Measurements from ENCODE around the gene NFYB. TPM values are rescaled to one million over a fixed set of nuclear protein-coding genes. Genes with fewer than 3 reads are reported as not detected.

Gene NFYB
- polyA plus RNA-seq, 2 of the 4 experiments (the other 2 are of a cell fraction), result 45.2 to 70.2 TPM

GRCh38 chr12:104138797-104139152, 765 bp upstream of the NFYB start:
- no peak for TF ChIP-seq HOXA7 (CRISPR knock-in tag; IDR thresholded peaks at IDR 0.05)
- TF ChIP-seq KDM1A (IDR thresholded peaks at IDR 0.05; ENCODE audit: low read depth), result no peak
- 93% methylated on average over 6 of the region's 7 CpGs for WGBS (ENCODE audit: missing lambda C conversion rate)
- DNase-seq (ENCODE audit: low read depth in 1 of 2, low spot score in 1 of 2) (peak in 1 of 2 experiments; percentile 21), ATAC-seq (no peak; a peak in 2 of 6 replicates), FAIRE-seq (no peak)
- POLR2A ChIA-PET, result interaction anchor here (0.8 to 2.1 kb wide), 11 partner anchors 11 to 209 kb away, joined by 3 to 13 read pairs (median 5); partner anchors contain the start of genes HSP90B1 and TDG
- Histone ChIP-seq H3K27ac (peak overlapping the region; percentile 90 to 93), H3K9me3 (no peaks in the 10 kb centered on the region), H3K4me3 (peak overlapping the region; percentile 43), H3K4me2 (peak overlapping the region; percentile 96), H3K4me1 (peaks cover 38% of the 10 kb centered on the region)
- CTCF ChIA-PET, result interaction anchor here (0.6 to 0.9 kb wide), 4 partner anchors 19 to 915 kb away, joined by 3 to 4 read pairs (median 3); no protein-coding TSS in a partner anchor

- WGBS (ENCODE audit: missing lambda C conversion rate), result 5% methylated on average over 13 of the region's 78 CpGs
- no peak for TF ChIP-seq HOXA7 (CRISPR knock-in tag; IDR thresholded peaks at IDR 0.05)
- no peak for TF ChIP-seq RCOR1 (IDR thresholded peaks at IDR 0.05; ENCODE audit: low read depth, low read length)
- no peak for TF ChIP-seq RNF2 (IDR thresholded peaks at IDR 0.05; ENCODE audit: borderline replicate concordance, low read depth)
- TF ChIP-seq HOXB13 (CRISPR knock-in tag; IDR thresholded peaks at IDR 0.05; ENCODE audit: low read depth), result no peak
- peak; percentile 52 for TF ChIP-seq POLR2A (IDR thresholded peaks at IDR 0.05; ENCODE audit: low read length)
- TF ChIP-seq KDM1A (IDR thresholded peaks at IDR 0.05; ENCODE audit: low read depth), result no peak
- no peak for TF ChIP-seq NFE2L2 (conservative IDR thresholded peaks at IDR 0.05; ENCODE audit: low read length)
- TF ChIP-seq ZNF302 (CRISPR knock-in tag; IDR thresholded peaks at IDR 0.05), result no peak
- TF ChIP-seq NR3C1 (IDR thresholded peaks at IDR 0.05), result no peak
- peak; percentile 51 for TF ChIP-seq MAX (IDR thresholded peaks at IDR 0.05)
- DNase-seq (ENCODE audit: low read depth in 1 of 2, low spot score in 1 of 2), result peak; percentile 41 to 48
- Histone ChIP-seq H3K9me3 (no peaks in the 10 kb centered on the region), H3K4me2 (peak overlapping the region; percentile 91), H3K27ac (peak overlapping the region; percentile 93 to 94), H3K4me1 (peaks cover 51% of the 10 kb centered on the region), H3K4me3 (peak overlapping the region; percentile 89)
- peak; percentile 13 to 33 for ATAC-seq
- CTCF ChIA-PET, result interaction anchor here (0.6 to 0.7 kb wide), 2 partner anchors 24 to 162 kb away, joined by 3 to 4 read pairs; no protein-coding TSS in a partner anchor
- POLR2A ChIA-PET, result interaction anchor here (0.6 to 2.1 kb wide), 20 partner anchors 8 to 971 kb away, joined by 3 to 13 read pairs (median 4); partner anchors contain the start of genes HSP90B1 and TDG
- no peak for FAIRE-seq
These were observed 759 bp downstream of the NFYB start for GRCh38 chr12:104137001-104137901.

DNA sequence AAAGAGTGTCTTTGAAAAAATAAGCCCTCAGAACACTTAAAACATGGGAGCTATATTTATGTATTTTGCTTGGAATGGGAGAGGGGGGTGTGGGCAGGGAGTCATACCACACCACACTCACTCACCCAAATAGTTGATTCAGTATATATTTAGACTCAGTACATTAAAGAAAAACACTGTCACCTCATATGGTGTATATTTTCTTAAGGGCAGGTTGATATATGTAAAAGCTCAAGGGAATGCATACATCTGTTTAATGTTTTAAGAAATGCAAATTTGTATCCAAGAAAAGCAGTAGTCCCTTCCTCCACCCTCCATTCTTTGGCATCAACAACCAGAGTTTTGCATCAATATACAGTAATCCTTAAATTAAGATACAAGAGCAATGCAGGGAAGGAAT, 1.4 kb downstream of the NFYB start:
- ChIA-PET CTCF (interaction anchor here (1.1 kb wide), 1 partner anchor 27 kb away, joined by 4 read pairs; no protein-coding TSS in a partner anchor), POLR2A (interaction anchor here (1.9 to 2.1 kb wide), 2 partner anchors 41 to 44 kb away, joined by 6 to 13 read pairs; no protein-coding TSS in a partner anchor)
- Histone ChIP-seq H3K4me1 (peaks cover 58% of the 10 kb centered on the region), H3K9me3 (no peaks in the 10 kb centered on the region), H3K4me2 (peak overlapping the region; percentile 91), H3K27ac (peak overlapping the region; percentile 93 to 94), H3K4me3 (peak overlapping the region; percentile 89)
- DNase-seq (ENCODE audit: low read depth in 1 of 2, low spot score in 1 of 2) (no peak), ATAC-seq (no peak), FAIRE-seq (no peak)
- no peak for TF ChIP-seq SMC3 (IDR thresholded peaks at IDR 0.05)
- TF ChIP-seq CEBPB (IDR thresholded peaks at IDR 0.05), result no peak
- no peak for TF ChIP-seq BHLHE40 (IDR thresholded peaks at IDR 0.05; ENCODE audit: low read depth, low read length)
- TF ChIP-seq CHD2 (IDR thresholded peaks at IDR 0.05; ENCODE audit: low read length, partially characterized antibody), result no peak
- TF ChIP-seq CBX2 (IDR thresholded peaks at IDR 0.05; ENCODE audit: borderline replicate concordance, low read depth), result no peak

- H3K27ac ChIP-seq, result 0 out of 6 replicates have a peak overlapping the region, but pooled peaks of 1 of the 2 experiments have one; percentile 18
- TF ChIP-seq POLR2A (IDR thresholded peaks at IDR 0.05; ENCODE audit: low read length), result no peak
- no peak for TF ChIP-seq ESRRA (IDR thresholded peaks at IDR 0.05; ENCODE audit: borderline replicate concordance, low read length)
- no peak for TF ChIP-seq HDAC2 (IDR thresholded peaks at IDR 0.05)
- TF ChIP-seq FOSB (CRISPR knock-in tag; IDR thresholded peaks at IDR 0.05), result no peak
- TF ChIP-seq, protein P1, sequence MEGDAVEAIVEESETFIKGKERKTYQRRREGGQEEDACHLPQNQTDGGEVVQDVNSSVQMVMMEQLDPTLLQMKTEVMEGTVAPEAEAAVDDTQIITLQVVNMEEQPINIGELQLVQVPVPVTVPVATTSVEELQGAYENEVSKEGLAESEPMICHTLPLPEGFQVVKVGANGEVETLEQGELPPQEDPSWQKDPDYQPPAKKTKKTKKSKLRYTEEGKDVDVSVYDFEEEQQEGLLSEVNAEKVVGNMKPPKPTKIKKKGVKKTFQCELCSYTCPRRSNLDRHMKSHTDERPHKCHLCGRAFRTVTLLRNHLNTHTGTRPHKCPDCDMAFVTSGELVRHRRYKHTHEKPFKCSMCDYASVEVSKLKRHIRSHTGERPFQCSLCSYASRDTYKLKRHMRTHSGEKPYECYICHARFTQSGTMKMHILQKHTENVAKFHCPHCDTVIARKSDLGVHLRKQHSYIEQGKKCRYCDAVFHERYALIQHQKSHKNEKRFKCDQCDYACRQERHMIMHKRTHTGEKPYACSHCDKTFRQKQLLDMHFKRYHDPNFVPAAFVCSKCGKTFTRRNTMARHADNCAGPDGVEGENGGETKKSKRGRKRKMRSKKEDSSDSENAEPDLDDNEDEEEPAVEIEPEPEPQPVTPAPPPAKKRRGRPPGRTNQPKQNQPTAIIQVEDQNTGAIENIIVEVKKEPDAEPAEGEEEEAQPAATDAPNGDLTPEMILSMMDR (IDR thresholded peaks at IDR 0.05), result no peak
- TF ChIP-seq ZSCAN20 (CRISPR knock-in tag; IDR thresholded peaks at IDR 0.05), result no peak
- no peak for TF ChIP-seq CEBPB (IDR thresholded peaks at IDR 0.05)
- H3K4me2 ChIP-seq, result peak overlapping the region; percentile 91
- no peaks in the 10 kb centered on the region for H3K9me3 ChIP-seq
- no peak overlapping the region for H3K4me3 ChIP-seq
- CTCF ChIA-PET, result no interaction called here
- ATAC-seq (no peak), FAIRE-seq (no peak), DNase-seq (ENCODE audit: low read depth in 1 of 2, low spot score in 1 of 2) (no peak)
- H3K4me1 ChIP-seq, result peaks cover 75% of the 10 kb centered on the region
- POLR2A ChIA-PET, result no interaction called here
- 93% methylated on average over 1 of the region's 1 CpG for WGBS (ENCODE audit: missing lambda C conversion rate)
These were observed 3.1 kb downstream of the NFYB start for GRCh38 chr12:104134882-104135281.

Data from A549 (cell line).